SK-N-SH treated with all-trans-retinoic acid at 6 μM for 48 hours (cell line): ENCODE results near the gene THRB.

Experiments
- ATAC-seq: fragments of 200-7000 bp; cut with Tn5 transposase; 3 replicates; pipeline ENCODE4 v1.9.1; 2020; ENCODE audit warnings: mild to moderate bottlenecking, moderate library complexity
- ARNTL ChIP-seq: fragments of 450-650 bp; formaldehyde crosslinking; IDR thresholded peaks from 2 replicates; pipeline ENCODE4 v1.5.0; 2020; ENCODE audit warnings: low read depth, mild to moderate bottlenecking, moderate library complexity, borderline replicate concordance
- BACH2 ChIP-seq: fragments of 250-450 bp; sonication (Bioruptor Pico); IDR thresholded peaks from 2 replicates; pipeline ENCODE4 v1.9.0; 2021; ENCODE audit warnings: mild to moderate bottlenecking, borderline replicate concordance
- CSDC2 ChIP-seq: fragments of 250-450 bp; sonication (Bioruptor Pico); IDR thresholded peaks from 2 replicates; pipeline ENCODE4 v1.5.0; 2020; ENCODE audit warnings: mild to moderate bottlenecking, moderate library complexity
- ESRRG ChIP-seq: fragments of 250-450 bp; sonication (Bioruptor Pico); IDR thresholded peaks from 2 replicates; pipeline ENCODE4 v1.6.1; 2021; ENCODE audit warnings: mild to moderate bottlenecking
- GLIS3 ChIP-seq: fragments of 250-450 bp; sonication (Bioruptor Pico); IDR thresholded peaks from 2 replicates; pipeline ENCODE4 v1.5.0; 2020; ENCODE audit warnings: mild to moderate bottlenecking, moderate library complexity
- ISL1 ChIP-seq: fragments of 250-450 bp; sonication (Bioruptor Pico); IDR thresholded peaks from 2 replicates; pipeline ENCODE4 v2.1.2; 2022; ENCODE audit warnings: mild to moderate bottlenecking, moderate library complexity
- OSR1 ChIP-seq: fragments of 250-450 bp; sonication (Bioruptor Pico); IDR thresholded peaks from 2 replicates; pipeline ENCODE4 v1.8.0; 2022; ENCODE audit warnings: moderate library complexity, mild to moderate bottlenecking, inconsistent platforms
- POU6F1 ChIP-seq: fragments of 250-450 bp; sonication (Bioruptor Pico); IDR thresholded peaks from 2 replicates; pipeline ENCODE4 v1.8.0; 2021; ENCODE audit warnings: low read depth, mild to moderate bottlenecking, moderate library complexity, borderline replicate concordance
- PPARA ChIP-seq: fragments of 250-450 bp; sonication (Bioruptor Pico); IDR thresholded peaks from 2 replicates; pipeline ENCODE4 v1.5.0; 2020; ENCODE audit warnings: mild to moderate bottlenecking, borderline replicate concordance
- RARB ChIP-seq: fragments of 250-450 bp; sonication (Bioruptor Pico); IDR thresholded peaks from 2 replicates; pipeline ENCODE4 v1.8.0; 2021; ENCODE audit warnings: mild to moderate bottlenecking, moderate library complexity
- SNAI2 ChIP-seq: fragments of 250-450 bp; sonication (Bioruptor Pico); IDR thresholded peaks from 2 replicates; pipeline ENCODE4 v1.5.0; 2020; ENCODE audit warnings: mild to moderate bottlenecking, moderate library complexity
- TCF4 ChIP-seq: fragments of 250-450 bp; sonication (Bioruptor Pico); IDR thresholded peaks from 2 replicates; pipeline ENCODE4 v1.8.0; 2021; ENCODE audit warnings: mild to moderate bottlenecking, moderate library complexity, borderline replicate concordance
- TOX ChIP-seq: fragments of 250-450 bp; sonication (Bioruptor Pico); IDR thresholded peaks from 2 replicates; pipeline ENCODE4 v1.8.0; 2021; ENCODE audit warnings: mild to moderate bottlenecking, moderate library complexity, borderline replicate concordance
- TSHZ2 ChIP-seq: fragments of 250-450 bp; sonication (Bioruptor Pico); IDR thresholded peaks from 2 replicates; pipeline ENCODE4 v1.5.0; 2020; ENCODE audit warnings: mild to moderate bottlenecking, moderate library complexity
- ZFP3 ChIP-seq: fragments of 250-450 bp; sonication (Bioruptor Pico); IDR thresholded peaks from 2 replicates; pipeline ENCODE4 v1.5.0; 2020; ENCODE audit warnings: mild to moderate bottlenecking, moderate library complexity
- ZFP30 ChIP-seq: fragments of 450-650 bp; formaldehyde crosslinking; IDR thresholded peaks from 2 replicates; pipeline ENCODE4 v1.5.0; 2022; ENCODE audit warnings: mild to moderate bottlenecking, moderate library complexity
- ZNF565 ChIP-seq: fragments of 450-650 bp; formaldehyde crosslinking; conservative IDR thresholded peaks from 2 replicates; pipeline ENCODE4 v1.5.0; 2020; ENCODE audit warnings: low read depth, mild to moderate bottlenecking, moderate library complexity
- ZNF70 ChIP-seq: fragments of 450-650 bp; formaldehyde crosslinking; IDR thresholded peaks from 2 replicates; pipeline ENCODE4 v1.5.0; 2020; ENCODE audit warnings: mild to moderate bottlenecking, moderate library complexity
- ZNF8 ChIP-seq: fragments of 450-650 bp; formaldehyde crosslinking; IDR thresholded peaks from 2 replicates; pipeline ENCODE4 v1.5.0; 2020; ENCODE audit warnings: mild to moderate bottlenecking, moderate library complexity
- TF ChIP-seq, protein P1 (sequence below): fragments of 250-450 bp; sonication (Bioruptor Pico); IDR thresholded peaks from 2 replicates; pipeline ENCODE4 v1.5.1; 2020; ENCODE audit warnings: low read depth, mild to moderate bottlenecking, moderate library complexity
- TF ChIP-seq, protein P2 (sequence below): fragments of 250-450 bp; sonication (Bioruptor Pico); IDR thresholded peaks from 2 replicates; pipeline ENCODE4 v1.5.1; 2021; ENCODE audit warnings: mild to moderate bottlenecking, moderate library complexity

Gene THRB

DNA sequence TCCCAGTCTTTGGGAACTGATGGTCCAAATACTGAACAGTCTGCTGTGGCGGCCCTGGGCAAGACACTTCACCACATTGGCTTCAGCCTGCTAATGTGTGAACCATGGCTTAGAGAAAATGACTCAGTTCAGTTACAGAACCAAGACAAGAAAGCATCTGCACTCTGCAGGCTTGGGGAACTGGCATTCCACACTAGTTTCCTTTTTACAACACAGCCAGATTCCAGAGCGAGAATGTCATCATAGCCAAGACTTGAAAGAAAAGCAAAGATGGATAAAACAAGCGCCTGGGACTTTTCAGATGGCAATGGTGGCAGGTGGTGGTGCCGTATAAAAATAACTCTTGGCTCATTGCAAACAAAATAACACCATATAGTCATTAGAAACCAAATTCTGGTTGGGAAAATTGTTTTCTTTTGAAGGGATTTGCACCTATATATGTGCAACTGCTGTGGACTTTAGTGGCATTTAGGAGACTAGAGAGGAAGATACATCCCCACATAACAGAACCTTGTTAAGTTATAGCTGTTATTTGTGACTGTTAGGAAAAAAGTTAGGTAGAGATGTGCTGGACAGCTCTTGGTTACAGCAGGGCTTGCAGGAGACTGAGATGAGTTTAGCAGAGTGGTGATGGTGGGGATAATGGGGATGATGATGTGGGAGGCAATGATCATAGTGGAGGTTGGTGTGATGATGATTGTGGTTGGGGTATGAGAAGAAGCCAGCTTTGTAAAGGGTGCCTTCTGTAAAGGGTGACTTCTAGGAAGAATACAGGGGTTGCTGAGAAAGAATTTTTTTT is 273.6 kb downstream of the THRB start:
- TF ChIP-seq TSHZ2: no peak
- TF ChIP-seq ZNF70 (CRISPR knock-in tag): no peak
- TF ChIP-seq ARNTL (CRISPR knock-in tag): no peak
- 0 out of 2 replicates have a peak, but pooled peaks have one; percentile 18 for TF ChIP-seq CSDC2 (CRISPR knock-in tag)
- TF ChIP-seq, protein P1, sequence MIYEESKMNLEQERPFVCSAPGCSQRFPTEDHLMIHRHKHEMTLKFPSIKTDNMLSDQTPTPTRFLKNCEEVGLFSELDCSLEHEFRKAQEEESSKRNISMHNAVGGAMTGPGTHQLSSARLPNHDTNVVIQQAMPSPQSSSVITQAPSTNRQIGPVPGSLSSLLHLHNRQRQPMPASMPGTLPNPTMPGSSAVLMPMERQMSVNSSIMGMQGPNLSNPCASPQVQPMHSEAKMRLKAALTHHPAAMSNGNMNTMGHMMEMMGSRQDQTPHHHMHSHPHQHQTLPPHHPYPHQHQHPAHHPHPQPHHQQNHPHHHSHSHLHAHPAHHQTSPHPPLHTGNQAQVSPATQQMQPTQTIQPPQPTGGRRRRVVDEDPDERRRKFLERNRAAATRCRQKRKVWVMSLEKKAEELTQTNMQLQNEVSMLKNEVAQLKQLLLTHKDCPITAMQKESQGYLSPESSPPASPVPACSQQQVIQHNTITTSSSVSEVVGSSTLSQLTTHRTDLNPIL: no peak
- TF ChIP-seq TOX (CRISPR knock-in tag): no peak
- TF ChIP-seq RARB (CRISPR knock-in tag): no peak
- peak; percentile 21; the same call in 1 of the 2 replicates for TF ChIP-seq ZFP3 (CRISPR knock-in tag)
- TF ChIP-seq ZFP30 (CRISPR knock-in tag): no peak
- TF ChIP-seq PPARA: no peak
- no peak for TF ChIP-seq ESRRG (CRISPR knock-in tag)
- TF ChIP-seq ISL1 (CRISPR knock-in tag): peak; percentile 80
- no peak; the same call in 1 of the 2 replicates for TF ChIP-seq ZNF8 (CRISPR knock-in tag)
- TF ChIP-seq SNAI2: no peak
- 0 out of 2 replicates have a peak, but pooled peaks have one; percentile 9 for TF ChIP-seq POU6F1 (CRISPR knock-in tag)
- ATAC-seq: peak; percentile 99

DNA sequence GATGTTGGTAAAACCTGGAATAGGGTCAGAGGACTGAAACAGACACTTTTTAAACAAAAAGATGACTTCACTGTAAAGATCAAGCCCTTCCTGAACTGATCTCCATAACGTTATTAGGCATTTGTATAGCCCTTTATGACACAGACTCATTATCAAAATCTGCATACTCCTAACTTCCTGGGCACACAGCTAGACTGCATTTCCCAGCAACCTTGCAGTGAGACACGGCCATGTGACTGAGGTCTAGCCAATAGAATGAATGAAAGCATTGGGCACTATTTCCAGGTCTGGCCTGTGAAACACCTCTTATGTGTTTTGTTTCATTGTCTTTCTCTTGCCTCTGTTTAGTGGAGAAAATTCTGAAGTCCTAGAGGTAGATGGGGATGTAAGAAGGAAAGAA is 279.1 kb downstream of the THRB start:
- TF ChIP-seq OSR1: no peak
- TF ChIP-seq, protein P2, sequence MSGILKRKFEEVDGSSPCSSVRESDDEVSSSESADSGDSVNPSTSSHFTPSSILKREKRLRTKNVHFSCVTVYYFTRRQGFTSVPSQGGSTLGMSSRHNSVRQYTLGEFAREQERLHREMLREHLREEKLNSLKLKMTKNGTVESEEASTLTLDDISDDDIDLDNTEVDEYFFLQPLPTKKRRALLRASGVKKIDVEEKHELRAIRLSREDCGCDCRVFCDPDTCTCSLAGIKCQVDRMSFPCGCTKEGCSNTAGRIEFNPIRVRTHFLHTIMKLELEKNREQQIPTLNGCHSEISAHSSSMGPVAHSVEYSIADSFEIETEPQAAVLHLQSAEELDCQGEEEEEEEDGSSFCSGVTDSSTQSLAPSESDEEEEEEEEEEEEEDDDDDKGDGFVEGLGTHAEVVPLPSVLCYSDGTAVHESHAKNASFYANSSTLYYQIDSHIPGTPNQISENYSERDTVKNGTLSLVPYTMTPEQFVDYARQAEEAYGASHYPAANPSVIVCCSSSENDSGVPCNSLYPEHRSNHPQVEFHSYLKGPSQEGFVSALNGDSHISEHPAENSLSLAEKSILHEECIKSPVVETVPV (CRISPR knock-in tag): no peak
- TF ChIP-seq, protein P1: no peak
- TF ChIP-seq SNAI2: no peak
- TF ChIP-seq ZFP3 (CRISPR knock-in tag): no peak
- no peak for TF ChIP-seq TCF4 (CRISPR knock-in tag)
- no peak for ATAC-seq

DNA sequence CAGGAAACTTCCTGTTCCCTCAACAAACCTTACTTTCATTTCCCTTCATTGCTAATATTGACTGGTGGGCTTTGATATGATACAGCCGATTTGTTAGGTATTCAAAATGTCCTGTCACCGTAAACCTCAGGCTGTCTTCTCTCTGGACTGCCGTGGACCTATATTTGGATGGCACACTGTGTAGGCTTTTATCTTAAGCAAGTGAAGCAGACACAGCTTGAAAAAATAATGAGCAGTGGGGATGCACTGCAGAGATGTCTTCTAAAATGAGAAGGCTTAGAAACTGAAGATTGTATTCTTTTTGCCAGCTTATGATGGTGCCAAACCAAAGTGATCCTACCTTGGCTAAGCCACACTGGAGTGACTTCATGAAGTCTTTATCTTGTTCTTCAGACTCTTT is 283.3 kb downstream of the THRB start:
- ATAC-seq: no peak
- TF ChIP-seq GLIS3 (CRISPR knock-in tag) (no peak), BACH2 (no peak), TSHZ2 (no peak), ZNF70 (CRISPR knock-in tag) (no peak), ZFP30 (CRISPR knock-in tag) (no peak), ARNTL (CRISPR knock-in tag) (no peak), RARB (CRISPR knock-in tag) (no peak), POU6F1 (CRISPR knock-in tag) (no peak), ZNF565 (CRISPR knock-in tag) (no peak), CSDC2 (CRISPR knock-in tag) (no peak), OSR1 (no peak), SNAI2 (no peak), ISL1 (CRISPR knock-in tag) (no peak)
